IgD-negative memory B cell (primary cell): Measurements from ENCODE around the gene PLEKHB2. TPM values are rescaled to one million over a fixed set of nuclear protein-coding genes. Genes with fewer than 3 reads are reported as not detected.
"Not testable (repeated sequence)": the region's sequence is repeated elsewhere in the genome, so short reads cannot be mapped to it uniquely, and the experiment has no call there.

Source experiments
- H3K27ac Mint-ChIP-seq, 3 donors: one replicate each; pipeline ENCODE4 v1.8.0; 2020 to 2022; ENCODE audit warnings: mild to moderate bottlenecking in 3 of 3, mixed read lengths in 3 of 3, moderate library complexity in 1 of 3
- H3K27me3 Mint-ChIP-seq: one replicate; pipeline ENCODE4 v1.8.0; 2021; ENCODE audit warnings: mixed read lengths
- H3K36me3 Mint-ChIP-seq: one replicate; pipeline ENCODE4 v1.8.0; 2020; ENCODE audit warnings: mild to moderate bottlenecking, mixed read lengths
- H3K4me1 Mint-ChIP-seq, 3 donors: one replicate each; pipeline ENCODE4 v1.8.0; 2020 to 2022; ENCODE audit warnings: mixed read lengths in 3 of 3, mild to moderate bottlenecking in 1 of 3
- H3K4me3 Mint-ChIP-seq, 4 donors: one replicate each; pipeline ENCODE4 v1.8.0; 2020 to 2022; ENCODE audit warnings: mild to moderate bottlenecking in 4 of 4, mixed read lengths in 4 of 4, moderate library complexity in 3 of 4
- H3K9me3 Mint-ChIP-seq, 3 donors: one replicate each; pipeline ENCODE4 v1.8.0; 2020 to 2021; ENCODE audit warnings: mixed read lengths in 3 of 3, mild to moderate bottlenecking in 1 of 3
- polyA plus RNA-seq: library from polyadenylated mRNA; unstranded; fragments of 300-500 nt; fragmentation: Illumina TruSeq; gene quantifications from one replicate; pipeline ENCODE4 v1.2.3, GENCODE V29; 2021

The PLEKHB2 gene
- polyA plus RNA-seq, 1 donor from 2014 or later: 46.3 TPM

- H3K27ac Mint-ChIP-seq, H3K4me3 Mint-ChIP-seq, H3K27me3 Mint-ChIP-seq, H3K9me3 Mint-ChIP-seq, H3K36me3 Mint-ChIP-seq: not testable (repeated sequence)
- H3K4me1 Mint-ChIP-seq: peaks cover 12 to 17% (median 12%) of the 10 kb centered on the region in 3 donors
Observed at GRCh38 chr2:131079931-131080330, 25.2 kb upstream of the PLEKHB2 start.

GRCh38 chr2:131081190-131081589 lies 23.9 kb upstream of the PLEKHB2 start:
- peaks cover 5% of the 10 kb centered on the region for H3K36me3 Mint-ChIP-seq
- H3K4me1 Mint-ChIP-seq: peaks cover 12 to 30% (median 22%) of the 10 kb centered on the region in 3 donors
- H3K27me3 Mint-ChIP-seq: no peaks in the 10 kb centered on the region
- H3K27ac Mint-ChIP-seq: peak overlapping the region in 1 of 3 donors; percentile 28
- no peak overlapping the region for H3K4me3 Mint-ChIP-seq
- H3K9me3 Mint-ChIP-seq: no peaks in the 10 kb centered on the region

DNA sequence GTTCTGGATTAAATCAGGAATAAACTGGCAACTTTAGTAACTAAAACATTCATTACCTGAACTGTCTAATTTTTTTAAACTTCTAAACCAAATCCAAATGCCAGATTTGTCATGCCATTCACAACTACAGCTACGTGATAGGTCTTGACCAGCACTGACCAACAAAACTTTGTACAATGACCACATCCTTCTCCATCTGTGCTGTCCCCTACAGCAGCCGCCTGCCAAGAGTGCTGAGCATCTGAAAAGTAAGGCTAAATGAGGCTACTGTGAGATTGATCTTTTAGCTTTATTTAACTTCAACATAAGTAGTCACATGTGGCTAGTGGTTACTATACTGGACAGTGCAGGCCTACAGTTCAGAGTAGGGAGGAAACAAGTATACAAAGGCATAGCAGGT lies 19.5 kb upstream of the PLEKHB2 start:
- H3K36me3 Mint-ChIP-seq: peaks cover 7% of the 10 kb centered on the region
- H3K27ac Mint-ChIP-seq: peak overlapping the region in 1 of 3 donors; percentile 43
- H3K4me3 Mint-ChIP-seq: no peak overlapping the region
- no peaks in the 10 kb centered on the region for H3K9me3 Mint-ChIP-seq
- no peaks in the 10 kb centered on the region for H3K27me3 Mint-ChIP-seq
- H3K4me1 Mint-ChIP-seq: peaks cover 14 to 38% (median 28%) of the 10 kb centered on the region in 3 donors

- no peaks in the 10 kb centered on the region for H3K9me3 Mint-ChIP-seq
- peaks cover 9 to 19% (median 16%) of the 10 kb centered on the region in 3 donors for H3K4me1 Mint-ChIP-seq
- H3K27ac Mint-ChIP-seq: peak overlapping the region in 2 of 3 donors; percentile 88 to 90
- H3K36me3 Mint-ChIP-seq: peaks cover 3% of the 10 kb centered on the region
- peak overlapping the region; percentile 84 to 97 (median 88) for H3K4me3 Mint-ChIP-seq
- H3K27me3 Mint-ChIP-seq: no peaks in the 10 kb centered on the region
Observed at GRCh38 chr2:131092458-131093005, 12.6 kb upstream of the PLEKHB2 start.

DNA sequence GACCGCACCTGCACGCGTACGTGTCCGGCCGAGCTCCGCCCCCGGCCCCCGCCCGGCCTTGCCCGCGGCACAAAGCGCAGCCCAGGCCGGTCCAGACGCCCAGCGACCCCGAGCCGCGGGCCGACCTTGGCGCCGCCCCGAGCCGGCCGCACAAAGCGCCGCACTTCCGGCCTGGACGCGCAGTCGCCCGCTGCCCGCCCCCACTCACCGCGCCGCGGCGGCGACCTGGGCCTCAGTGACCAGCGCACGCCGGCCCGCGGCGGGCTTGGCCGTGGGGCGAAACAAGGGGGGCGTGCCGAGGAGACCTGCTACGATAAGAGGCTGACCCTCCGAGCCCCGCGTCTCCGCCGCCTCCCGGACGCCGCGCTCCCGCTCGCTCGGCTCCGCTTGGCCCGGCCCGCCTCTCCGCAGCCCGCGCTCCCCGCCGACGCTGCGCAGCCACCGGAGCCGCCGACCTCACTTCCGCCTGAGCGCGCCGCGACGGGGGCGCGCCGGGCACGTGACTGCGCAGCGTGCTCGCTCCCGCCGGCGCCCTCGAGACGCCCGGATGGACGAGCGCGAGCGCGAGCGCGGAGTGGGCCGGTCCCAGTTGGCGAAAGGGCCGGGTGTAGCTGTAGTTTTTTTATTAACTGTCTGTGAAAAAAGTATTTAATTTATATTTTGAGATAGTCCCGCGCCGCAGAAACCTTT lies 12.0 kb upstream of the PLEKHB2 start, which contains the start of gene FAM168B:
TSS of gene FAM168B (minus strand) at position 455 of the 690 bp plus-strand sequence. CDS start 10,814 bp downstream, outside the sequence.
- peaks cover 9 to 19% (median 13%) of the 10 kb centered on the region in 3 donors for H3K4me1 Mint-ChIP-seq

GRCh38 chr2:131093696-131094462 lies 11.3 kb upstream of the PLEKHB2 start:
- Mint-ChIP-seq H3K4me1 (peaks cover 7 to 14% (median 11%) of the 10 kb centered on the region in 3 donors), H3K36me3 (peaks cover 1% of the 10 kb centered on the region), H3K4me3 (peak overlapping the region; percentile 94 to 97 (median 95)), H3K9me3 (no peaks in the 10 kb centered on the region), H3K27ac (peak overlapping the region; percentile 92 to 97 (median 93)), H3K27me3 (no peaks in the 10 kb centered on the region)

More for the DNA sequence above, 12.0 kb upstream of the PLEKHB2 start, which contains the start of gene FAM168B:
- Mint-ChIP-seq H3K4me3 (peak within 1 kb of the TSS; percentile 94 to 97 (median 95)), H3K27me3 (no peaks in the 10 kb centered on the region), H3K36me3 (peaks cover 3% of the 10 kb centered on the region), H3K9me3 (no peaks in the 10 kb centered on the region), H3K27ac (peak within 1 kb of the TSS; percentile 92 to 97 (median 93))

DNA sequence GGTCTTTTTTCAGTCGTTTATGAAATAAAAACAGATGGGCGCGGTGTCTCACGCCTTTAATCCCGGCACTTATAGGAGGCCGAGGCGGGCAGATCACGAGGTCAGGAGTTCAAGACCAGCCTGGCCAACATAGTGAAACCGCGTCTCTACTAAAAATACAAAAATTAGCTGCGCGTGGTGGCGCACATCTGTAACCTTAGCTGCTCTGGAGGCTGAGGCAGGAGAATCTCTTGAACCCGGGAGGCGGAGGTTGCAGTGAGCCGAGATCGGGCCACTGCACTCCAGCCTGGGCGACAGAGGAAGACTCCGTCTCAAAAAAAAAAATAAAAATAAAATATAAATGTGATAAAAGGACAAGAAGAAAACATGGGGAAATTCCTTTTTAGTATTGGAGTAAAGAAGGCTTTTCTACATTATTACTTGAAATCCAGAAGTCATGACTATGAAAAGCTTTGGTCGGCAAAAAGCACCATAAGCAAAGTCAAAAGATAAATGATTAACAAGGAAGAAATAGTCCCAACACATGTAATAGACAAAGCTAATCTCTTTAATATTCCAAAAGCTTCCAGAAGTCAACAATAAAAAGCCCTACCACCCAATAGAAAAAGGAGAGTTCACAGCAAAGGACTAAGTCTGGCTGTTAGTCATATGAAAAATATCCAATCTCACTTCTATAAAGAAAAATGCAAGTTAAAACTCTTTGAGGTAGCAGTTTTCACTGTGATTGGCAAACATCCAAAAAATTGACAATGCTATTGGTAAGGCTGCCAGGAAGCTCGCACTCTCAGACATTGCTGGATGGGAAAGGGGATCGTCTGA lies 10.5 kb upstream of the PLEKHB2 start:
- Mint-ChIP-seq H3K4me1 (peaks cover 3 to 14% (median 11%) of the 10 kb centered on the region in 3 donors), H3K9me3 (no peaks in the 10 kb centered on the region), H3K36me3 (peaks cover 1% of the 10 kb centered on the region), H3K27me3 (no peaks in the 10 kb centered on the region), H3K4me3 (peak overlapping the region; percentile 94 to 97 (median 95)), H3K27ac (peak overlapping the region in 2 of 3 donors; percentile 92 to 93)

GRCh38 chr2:131103165-131103564 lies 2.0 kb upstream of the PLEKHB2 start:
- H3K27me3 Mint-ChIP-seq: no peaks in the 10 kb centered on the region
- H3K4me3 Mint-ChIP-seq: peak overlapping the region in 1 of 4 donors; percentile 38
- H3K9me3 Mint-ChIP-seq: peaks cover 0 to 2% (median 0%) of the 10 kb centered on the region in 3 donors
- no peaks in the 10 kb centered on the region for H3K36me3 Mint-ChIP-seq
- H3K27ac Mint-ChIP-seq: peak overlapping the region in 2 of 3 donors; percentile 53 to 65
- peaks cover 21 to 26% (median 23%) of the 10 kb centered on the region in 3 donors for H3K4me1 Mint-ChIP-seq

DNA sequence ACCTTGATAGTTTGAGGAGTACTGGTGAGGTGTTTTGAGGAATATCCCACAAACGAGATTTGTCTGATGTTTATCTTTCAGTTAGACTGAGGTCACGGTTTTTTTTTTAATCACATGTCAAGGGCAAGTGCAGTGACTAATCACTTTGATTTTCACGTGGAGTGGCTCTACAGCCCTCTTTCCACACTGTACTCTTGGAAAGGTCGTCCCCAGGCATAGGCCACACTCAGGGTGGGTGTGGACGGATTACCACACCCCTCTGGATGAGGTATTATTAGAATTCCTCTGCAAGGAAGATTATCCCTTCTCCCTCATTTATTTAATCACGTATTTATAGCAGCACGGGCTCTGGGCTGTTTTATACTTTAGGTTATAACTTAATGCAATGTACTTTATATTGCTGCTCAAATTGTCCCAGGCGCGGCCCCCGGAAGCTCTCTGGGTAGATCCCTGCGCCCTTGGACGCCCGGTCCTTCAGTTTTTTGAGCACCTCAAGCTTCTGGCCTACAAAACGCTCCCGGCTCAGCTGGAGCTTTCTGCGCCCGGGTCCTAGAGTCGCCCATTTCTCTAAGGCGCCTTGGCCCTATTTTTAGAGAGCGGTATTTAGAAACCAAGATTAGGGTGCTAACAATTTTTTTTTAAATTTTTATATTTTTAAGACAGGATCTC lies 515 bp upstream of the PLEKHB2 start:
- H3K4me1 Mint-ChIP-seq: peaks cover 23 to 30% (median 30%) of the 10 kb centered on the region in 3 donors

GRCh38 chr2:131105950-131106801 lies 1.0 kb downstream of the PLEKHB2 start:
- Mint-ChIP-seq H3K4me1 (peaks cover 24 to 38% (median 36%) of the 10 kb centered on the region in 3 donors), H3K27me3 (no peaks in the 10 kb centered on the region), H3K36me3 (no peaks in the 10 kb centered on the region), H3K9me3 (peaks cover 0 to 2% (median 0%) of the 10 kb centered on the region in 3 donors), H3K27ac (peak overlapping the region; percentile 87 to 97 (median 96)), H3K4me3 (peak overlapping the region; percentile 91 to 98 (median 96))

More for the DNA sequence above, 515 bp upstream of the PLEKHB2 start:
- peak overlapping the region; percentile 91 to 98 (median 96) for H3K4me3 Mint-ChIP-seq
- H3K27ac Mint-ChIP-seq: peak overlapping the region; percentile 87 to 97 (median 96)
- H3K36me3 Mint-ChIP-seq: no peaks in the 10 kb centered on the region
- peaks cover 0 to 2% (median 0%) of the 10 kb centered on the region in 3 donors for H3K9me3 Mint-ChIP-seq
- no peaks in the 10 kb centered on the region for H3K27me3 Mint-ChIP-seq

DNA sequence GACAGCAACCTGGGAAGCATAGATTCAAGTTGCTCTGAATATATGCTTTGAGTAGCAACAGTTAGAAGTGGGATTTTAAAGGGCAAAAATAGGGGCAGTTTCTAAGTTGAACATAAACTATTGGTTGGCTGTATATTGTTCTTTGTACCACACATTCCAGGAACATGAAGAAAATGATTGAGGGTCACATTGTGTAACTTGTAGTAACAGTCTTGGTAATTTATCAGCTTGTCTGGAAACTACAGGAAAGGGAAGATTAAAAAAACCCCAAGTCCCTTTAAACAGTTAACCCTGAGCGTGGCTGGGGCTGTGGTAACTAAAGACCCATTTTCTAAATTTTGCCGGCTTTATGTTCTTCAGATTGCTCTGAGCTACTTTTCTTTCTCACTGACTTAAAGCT lies 7.4 kb downstream of the PLEKHB2 start:
- peaks cover 0 to 10% (median 6%) of the 10 kb centered on the region in 3 donors for H3K9me3 Mint-ChIP-seq
- H3K27me3 Mint-ChIP-seq: no peaks in the 10 kb centered on the region
- peaks cover 17 to 26% (median 25%) of the 10 kb centered on the region in 3 donors for H3K4me1 Mint-ChIP-seq
- H3K27ac Mint-ChIP-seq: no peak overlapping the region
- no peak overlapping the region for H3K4me3 Mint-ChIP-seq
- peaks cover 13% of the 10 kb centered on the region for H3K36me3 Mint-ChIP-seq

GRCh38 chr2:131113566-131114227 lies 8.6 kb downstream of the PLEKHB2 start:
- H3K27ac Mint-ChIP-seq: no peak overlapping the region
- no peak overlapping the region for H3K4me3 Mint-ChIP-seq
- no peaks in the 10 kb centered on the region for H3K27me3 Mint-ChIP-seq
- peaks cover 13% of the 10 kb centered on the region for H3K36me3 Mint-ChIP-seq
- peaks cover 19 to 27% (median 20%) of the 10 kb centered on the region in 3 donors for H3K4me1 Mint-ChIP-seq
- peaks cover 0 to 10% (median 6%) of the 10 kb centered on the region in 3 donors for H3K9me3 Mint-ChIP-seq
